H9 (cell line): ENCODE data around the gene SPTBN1. TPM values are rescaled to one million over a fixed set of nuclear protein-coding genes. Genes with fewer than 3 reads are reported as not detected.

ENCODE experiments used
- DNase-seq: peaks from one replicate; pipeline ENCODE4 v3.0.0-alpha.2; 2017
- H2AFZ ChIP-seq: one replicate; pipeline ENCODE4 v1.6.1; 2013; ENCODE audit warnings: mild to moderate bottlenecking, low read length, control low read depth, moderate library complexity
- H2AK5ac ChIP-seq: 2 replicates; pipeline ENCODE4 v1.6.1; 2013; ENCODE audit warnings: low read length, control low read depth, mixed read lengths; ENCODE audit not compliant: insufficient read length
- H2BK120ac ChIP-seq: one replicate; pipeline ENCODE4 v1.6.1; 2013; ENCODE audit warnings: low read depth, mild to moderate bottlenecking, low read length, control low read depth, inconsistent platforms; ENCODE audit not compliant: poor library complexity, severe bottlenecking
- H2BK12ac ChIP-seq: 2 replicates; pipeline ENCODE4 v1.6.1; 2013; ENCODE audit warnings: low read length, control low read depth, mixed read lengths, low read depth; ENCODE audit not compliant: insufficient read length
- H2BK15ac ChIP-seq: 2 replicates; pipeline ENCODE4 v1.6.1; 2013; ENCODE audit warnings: low read depth, low read length, control low read depth
- H2BK20ac ChIP-seq: one replicate; pipeline ENCODE4 v1.6.1; 2013; ENCODE audit warnings: low read depth, mild to moderate bottlenecking, low read length, control low read depth, inconsistent platforms; ENCODE audit not compliant: poor library complexity, severe bottlenecking
- H2BK5ac ChIP-seq: 2 replicates; pipeline ENCODE4 v1.6.1; 2013; ENCODE audit warnings: low read length, control low read depth, mixed read lengths; ENCODE audit not compliant: insufficient read length
- H3K14ac ChIP-seq: 2 replicates; pipeline ENCODE4 v1.6.1; 2013; ENCODE audit warnings: low read length, control low read depth; ENCODE audit not compliant: insufficient read depth
- H3K18ac ChIP-seq: 2 replicates; pipeline ENCODE4 v1.6.1; 2013; ENCODE audit warnings: low read depth, mild to moderate bottlenecking, mixed read lengths, low read length, control low read depth; ENCODE audit not compliant: insufficient read length
- H3K23ac ChIP-seq: 2 replicates; pipeline ENCODE4 v1.6.1; 2013; ENCODE audit warnings: low read length, control low read depth, mixed read lengths, low read depth; ENCODE audit not compliant: insufficient read length
- H3K23me2 ChIP-seq: 2 replicates; pipeline ENCODE4 v1.6.1; 2013; ENCODE audit warnings: low read depth, mild to moderate bottlenecking, mixed read lengths, low read length, control low read depth; ENCODE audit not compliant: insufficient read length, poor library complexity, severe bottlenecking
- H3K27ac ChIP-seq: 2 replicates; pipeline ENCODE4 v1.5.1; 2013; ENCODE audit warnings: low read length, control low read depth, mixed read lengths, low read depth; ENCODE audit not compliant: insufficient read length
- H3K27me3 ChIP-seq: 2 replicates; pipeline ENCODE4 v1.6.1; 2013; ENCODE audit warnings: low read length, control low read depth, inconsistent platforms; ENCODE audit not compliant: insufficient read depth
- H3K4ac ChIP-seq: 2 replicates; pipeline ENCODE4 v1.6.1; 2013; ENCODE audit warnings: low read depth, mild to moderate bottlenecking, control low read depth, inconsistent platforms, low read length, moderate library complexity
- H3K4me1 ChIP-seq: 2 replicates; pipeline ENCODE4 v1.6.1; 2013; ENCODE audit warnings: low read length, control low read depth, inconsistent platforms; ENCODE audit not compliant: insufficient read depth
- H3K4me2 ChIP-seq: 2 replicates; pipeline ENCODE4 v1.6.1; 2013; ENCODE audit warnings: low read length, control low read depth, mixed read lengths; ENCODE audit not compliant: insufficient read length, insufficient read depth
- H3K56ac ChIP-seq: 2 replicates; pipeline ENCODE4 v1.6.1; 2013; ENCODE audit warnings: low read depth, mild to moderate bottlenecking, mixed read lengths, low read length, control low read depth; ENCODE audit not compliant: insufficient read length
- H3K79me1 ChIP-seq: 2 replicates; pipeline ENCODE4 v1.6.1; 2013; ENCODE audit warnings: low read depth, mild to moderate bottlenecking, moderate library complexity, low read length, control low read depth, inconsistent platforms; ENCODE audit not compliant: insufficient read depth, poor library complexity, severe bottlenecking
- H3K79me2 ChIP-seq: 2 replicates; pipeline ENCODE4 v1.6.1; 2013; ENCODE audit warnings: low read length, control low read depth, inconsistent platforms; ENCODE audit not compliant: insufficient read depth
- H3K9ac ChIP-seq: 2 replicates; pipeline ENCODE4 v1.6.1; 2013; ENCODE audit warnings: low read length, control low read depth, mixed read lengths; ENCODE audit not compliant: insufficient read length; ENCODE audit errors: extremely low read depth
- H3K9me3 ChIP-seq: one replicate; pipeline ENCODE4 v1.6.1; 2013; ENCODE audit warnings: low read depth, low read length, inconsistent platforms; ENCODE audit not compliant: control insufficient read depth
- H3T11ph ChIP-seq: one replicate; pipeline ENCODE4 v1.6.1; 2013; ENCODE audit warnings: mild to moderate bottlenecking, low read length, control low read depth, inconsistent platforms
- H4K20me1 ChIP-seq: one replicate; pipeline ENCODE4 v1.6.1; 2013; ENCODE audit not compliant: control insufficient read depth, insufficient read length, insufficient read depth
- H4K5ac ChIP-seq: 2 replicates; pipeline ENCODE4 v1.6.1; 2013; ENCODE audit warnings: low read depth, mild to moderate bottlenecking, mixed read lengths, low read length, control low read depth; ENCODE audit not compliant: insufficient read length
- H4K8ac ChIP-seq: replicated peaks from 2 replicates; pipeline ENCODE4 v1.6.1; 2013; ENCODE audit warnings: low read length, control low read depth, mixed read lengths, low read depth; ENCODE audit not compliant: insufficient read length
- H4K91ac ChIP-seq: 2 replicates; pipeline ENCODE4 v1.6.1; 2013; ENCODE audit warnings: low read depth, mild to moderate bottlenecking, moderate library complexity, mixed read lengths, low read length, control low read depth; ENCODE audit not compliant: insufficient read length
- H3K27ac Mint-ChIP-seq, 3 experiments: 2 replicates in 2 of 3; 3 replicates in 1 of 3; pipeline ENCODE4 v1.8.0; 2020 to 2021; ENCODE audit warnings: mixed read lengths in 3 of 3, mild to moderate bottlenecking in 1 of 3, moderate library complexity in 1 of 3
- H3K27me3 Mint-ChIP-seq: 2 replicates; pipeline ENCODE4 v1.8.0; 2021; ENCODE audit warnings: low read depth, mild to moderate bottlenecking, moderate library complexity, mixed read lengths
- H3K36me3 Mint-ChIP-seq, 3 experiments: 2 replicates in 2 of 3; 3 replicates in 1 of 3; pipeline ENCODE4 v1.8.0; 2020 to 2021; ENCODE audit warnings: low read depth in 3 of 3, mixed read lengths in 3 of 3; ENCODE audit not compliant: insufficient read depth in 1 of 3
- H3K4me1 Mint-ChIP-seq, 2 experiments: 2 replicates each; pipeline ENCODE4 v1.8.0; 2020; ENCODE audit warnings: mixed read lengths in 2 of 2
- H3K4me3 Mint-ChIP-seq, 2 experiments: 2 replicates in 1 of 2; 3 replicates in 1 of 2; pipeline ENCODE4 v1.8.0; 2020 to 2021; ENCODE audit warnings: mild to moderate bottlenecking in 2 of 2, mixed read lengths in 2 of 2, moderate library complexity in 1 of 2
- H3K9me3 Mint-ChIP-seq, 2 experiments: 2 replicates in 1 of 2; 3 replicates in 1 of 2; pipeline ENCODE4 v1.8.0; 2020; ENCODE audit warnings: mild to moderate bottlenecking in 2 of 2, mixed read lengths in 2 of 2, moderate library complexity in 1 of 2
- CTCF ChIP-seq: fragments of 200-600 bp; sonication (generic); conservative IDR thresholded peaks from 3 replicates; pipeline ENCODE4 v1.8.0; 2021; ENCODE audit warnings: antibody characterized with exemption, mild to moderate bottlenecking
- WGBS: extraction: QIAGEN DNeasy Blood & Tissue Kit; methylation state at CpG from one replicate; pipeline ENCODE4 v1.1.7; 2013; ENCODE audit warnings: missing lambda C conversion rate, low lambda C conversion rate, mixed read lengths; ENCODE audit not compliant: insufficient read length; ENCODE audit errors: extremely low coverage; 5-methylcytosine and 5-hydroxymethylcytosine counted together
- total RNA-seq: library from RNA; stranded (reverse); gene quantifications from 2 replicates; pipeline ENCODE4 v1.2.1, GENCODE V29; 2021

SPTBN1 gene
- total RNA-seq, 1 experiment from 2014 or later = 164 TPM

GRCh38 chr2:54520687-54521086 is 64.6 kb downstream of the SPTBN1 start:
- H2BK20ac ChIP-seq = no peak overlapping the region
- no peak overlapping the region for H2BK5ac ChIP-seq
- no peak overlapping the region for H3K4ac ChIP-seq
- no peak overlapping the region for H2BK15ac ChIP-seq
- H4K91ac ChIP-seq = no peak overlapping the region
- no peak overlapping the region for H4K5ac ChIP-seq
- peaks cover 7% of the 10 kb centered on the region; the same call in 1 of the 2 replicates for H3K4me1 ChIP-seq
- no peak overlapping the region for H3K27ac ChIP-seq
- Mint-ChIP-seq H3K27me3 (no peaks in the 10 kb centered on the region), H3K4me3 (no peak overlapping the region), H3K4me1 (peaks cover 42 to 61% of the 10 kb centered on the region in 2 experiments), H3K9me3 (no peaks in the 10 kb centered on the region; a peak in 1 of 5 replicates), H3K27ac (no peak overlapping the region), H3K36me3 (no peaks in the 10 kb centered on the region)
- no peak overlapping the region for H3K56ac ChIP-seq
- H3K79me1 ChIP-seq = no peaks in the 10 kb centered on the region
- H2AK5ac ChIP-seq = no peak overlapping the region
- TF ChIP-seq CTCF = no peak
- no peak overlapping the region for H3T11ph ChIP-seq
- no peak overlapping the region for H2BK12ac ChIP-seq
- no peak overlapping the region for H2BK120ac ChIP-seq
- no peak overlapping the region for H3K23ac ChIP-seq
- no peak overlapping the region for H3K14ac ChIP-seq
- no peak overlapping the region for H3K9ac ChIP-seq
- H3K4me2 ChIP-seq = no peak overlapping the region
- no peaks in the 10 kb centered on the region for H3K27me3 ChIP-seq
- H4K8ac ChIP-seq = no peak overlapping the region
- H3K18ac ChIP-seq = no peak overlapping the region
- no peaks in the 10 kb centered on the region for H4K20me1 ChIP-seq
- no peak for DNase-seq
- no peaks in the 10 kb centered on the region for H3K9me3 ChIP-seq
- no peaks in the 10 kb centered on the region for H3K23me2 ChIP-seq
- no CpG with 5 or more reads among the region's 3 CpGs for WGBS
- H2AFZ ChIP-seq = no peak overlapping the region
- no peaks in the 10 kb centered on the region; the same call in 1 of the 2 replicates for H3K79me2 ChIP-seq
